ENCODE results near the gene C1QTNF2.

C1QTNF2 gene

DNA sequence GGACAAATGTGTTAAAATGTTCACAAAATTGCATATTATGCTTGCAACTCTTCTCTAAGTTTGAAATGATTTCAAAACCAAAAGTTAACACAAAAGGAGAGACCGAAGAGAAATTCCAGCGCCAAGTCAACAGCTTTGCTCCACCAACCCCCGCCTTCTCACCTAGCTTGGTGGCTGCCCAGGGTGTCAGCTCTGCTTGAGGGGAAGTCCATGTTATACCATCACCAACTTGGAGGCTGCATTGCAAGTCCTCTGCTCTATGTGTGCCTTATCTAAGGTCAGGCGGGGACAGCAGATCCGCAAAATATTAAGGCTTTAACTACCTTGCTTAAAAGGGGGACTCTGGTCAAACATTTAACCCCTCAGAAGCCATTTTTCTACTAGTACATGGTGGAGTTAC, 72.7 kb downstream of the C1QTNF2 start:
- DNase-seq = no peak

All from inflammatory macrophage treated with lipopolysaccharide for 1 hour (primary cell).